Stomach (tissue), 4 donors: ENCODE results near the gene MALL.

Experiments
- CTCF ChIP-seq, 7 experiments: fragments of 450-650 bp in 4 of 7; fragments of 200-600 bp in 3 of 7; sonication (generic) in 3 of 7; IDR thresholded peaks; one replicate each; pipeline ENCODE4 v1.5.1; 2016 to 2019; ENCODE audit warnings: antibody characterized with exemption in 7 of 7, control low read depth in 2 of 7, mild to moderate bottlenecking in 1 of 7
- POLR2A ChIP-seq, 4 donors: fragments of 450-650 bp; IDR thresholded peaks; one replicate each; pipeline ENCODE4 v1.6.1; 2016; ENCODE audit warnings: antibody characterized with exemption in 4 of 4, control low read depth in 2 of 4, mild to moderate bottlenecking in 1 of 4, moderate library complexity in 1 of 4

- TF ChIP-seq CTCF (IDR thresholded peaks at IDR 0.05): no peak
- no peak for TF ChIP-seq POLR2A (IDR thresholded peaks at IDR 0.05)
Observed at GRCh38 chr2:110149330-110150220, 34.0 kb upstream of the MALL start.
